ENCODE data around the gene LRRC2.
"Not testable (repeated sequence)": the region's sequence is repeated elsewhere in the genome, so short reads cannot be mapped to it uniquely, and the experiment has no call there.

LRRC2 gene

DNA sequence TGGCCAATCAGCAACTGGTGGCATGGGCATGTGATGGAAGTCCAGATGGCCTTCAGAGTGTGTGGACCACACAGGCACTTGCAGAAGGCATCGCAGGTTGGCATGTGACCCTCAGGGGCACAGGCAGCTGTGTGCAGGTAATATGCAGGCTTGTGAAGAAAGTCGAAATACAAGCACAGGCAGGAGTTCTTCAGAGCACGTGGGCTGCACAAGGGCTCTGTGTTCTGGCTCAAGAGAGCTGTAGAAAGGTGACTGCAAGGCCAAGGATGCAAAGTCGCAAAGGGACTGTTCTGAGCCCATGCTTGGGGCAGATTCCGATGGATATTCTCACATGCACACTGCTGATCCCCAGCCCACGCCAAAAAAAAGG, 8.3 kb downstream of the LRRC2 start:
- CTCF ChIA-PET: interaction anchor here (1.0 to 13.4 kb wide), 21 partner anchors 11 to 147 kb away, joined by 3 to 184 read pairs (median 6); partner anchors contain the start of gene RTP3
- H3K36me3 ChIP-seq (ENCODE audit: control insufficient read depth in 4 of 4, insufficient read depth in 4 of 4, low read length in 3 of 4): no peaks in the 10 kb centered on the region
- no peak overlapping the region for H3K4me3 ChIP-seq (ENCODE audit: control insufficient read depth in 1 of 7, extremely low read depth in 1 of 7, insufficient read depth in 4 of 7, low read depth in 2 of 7, low read length in 6 of 7)
- H3K4me1 ChIP-seq (ENCODE audit: control extremely low read depth in 1 of 4, control insufficient read depth in 4 of 4, insufficient read depth in 4 of 4, low read length in 3 of 4): peaks cover 0 to 8% (median 2%) of the 10 kb centered on the region in 4 experiments
- whole genome bisulfite sequencing (ENCODE audit: insufficient coverage): 95% methylated on average over 4 of the region's 6 CpGs
- peaks cover 0 to 3% (median 2%) of the 10 kb centered on the region in 5 experiments for H3K9me3 ChIP-seq (ENCODE audit: control extremely low read depth in 1 of 5, control insufficient read depth in 4 of 5, insufficient read depth in 2 of 5, low read depth in 1 of 5, low read length in 4 of 5)
- no peak overlapping the region for H3K27ac ChIP-seq (ENCODE audit: insufficient read depth in 1 of 2, low read depth in 1 of 2, low read length in 2 of 2, poor library complexity in 1 of 2, severe bottlenecking in 2 of 2)
- H3K27me3 ChIP-seq (replicated peaks in 2 of 5; ENCODE audit: control insufficient read depth in 4 of 5, insufficient read depth in 5 of 5, low read length in 4 of 5): no peaks in the 10 kb centered on the region
- DNase-seq: no peak
- POLR2A ChIA-PET: interaction anchor here (1.0 to 1.8 kb wide), 4 partner anchors 9 to 69 kb away, joined by 3 to 8 read pairs (median 6); no protein-coding TSS in a partner anchor

DNA sequence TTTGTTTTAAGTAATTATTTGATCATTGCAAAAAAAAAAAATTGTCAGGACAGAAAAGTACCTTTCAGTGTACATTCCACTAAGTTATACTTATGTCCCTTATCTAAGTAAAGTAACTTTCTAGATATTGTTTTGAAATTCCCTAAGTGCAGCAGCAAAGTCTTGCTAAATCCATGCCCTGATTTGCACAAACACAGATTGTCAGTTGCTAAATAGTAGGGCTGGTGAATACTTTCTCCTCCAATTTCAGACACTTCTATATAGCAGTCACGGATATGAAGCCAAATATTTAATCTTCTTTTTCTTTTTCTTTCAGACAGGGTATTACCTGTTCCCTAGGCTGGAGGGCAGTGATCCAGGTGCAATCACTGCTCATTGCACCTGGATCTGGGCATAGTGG, 12.9 kb downstream of the LRRC2 start:
- no peak for DNase-seq
- H3K9me3 ChIP-seq (ENCODE audit: control extremely low read depth in 1 of 5, control insufficient read depth in 4 of 5, insufficient read depth in 2 of 5, low read depth in 1 of 5, low read length in 4 of 5): peaks cover 0 to 2% (median 0%) of the 10 kb centered on the region in 5 experiments
- no peaks in the 10 kb centered on the region for H3K36me3 ChIP-seq (ENCODE audit: control insufficient read depth in 4 of 4, insufficient read depth in 4 of 4, low read length in 3 of 4)
- CTCF ChIA-PET: interaction anchor here (1.4 kb wide), 1 partner anchor 64 kb away, joined by 5 read pairs; no protein-coding TSS in a partner anchor
- H3K27ac ChIP-seq (ENCODE audit: insufficient read depth in 1 of 2, low read depth in 1 of 2, low read length in 2 of 2, poor library complexity in 1 of 2, severe bottlenecking in 2 of 2): no peak overlapping the region
- H3K4me1 ChIP-seq (ENCODE audit: control extremely low read depth in 1 of 4, control insufficient read depth in 4 of 4, insufficient read depth in 4 of 4, low read length in 3 of 4): peaks cover 3 to 14% (median 6%) of the 10 kb centered on the region in 4 experiments
- WGBS (ENCODE audit: insufficient coverage): 0% methylated on average over 1 of the region's 1 CpG
- no peaks in the 10 kb centered on the region for H3K27me3 ChIP-seq (replicated peaks in 2 of 5; ENCODE audit: control insufficient read depth in 4 of 5, insufficient read depth in 5 of 5, low read length in 4 of 5)
- POLR2A ChIA-PET: interaction anchor here (1.0 kb wide), 1 partner anchor 80 kb away, joined by 5 read pairs; no protein-coding TSS in a partner anchor
- no peak overlapping the region for H3K4me3 ChIP-seq (ENCODE audit: control insufficient read depth in 1 of 7, extremely low read depth in 1 of 7, insufficient read depth in 4 of 7, low read depth in 2 of 7, low read length in 6 of 7)

DNA sequence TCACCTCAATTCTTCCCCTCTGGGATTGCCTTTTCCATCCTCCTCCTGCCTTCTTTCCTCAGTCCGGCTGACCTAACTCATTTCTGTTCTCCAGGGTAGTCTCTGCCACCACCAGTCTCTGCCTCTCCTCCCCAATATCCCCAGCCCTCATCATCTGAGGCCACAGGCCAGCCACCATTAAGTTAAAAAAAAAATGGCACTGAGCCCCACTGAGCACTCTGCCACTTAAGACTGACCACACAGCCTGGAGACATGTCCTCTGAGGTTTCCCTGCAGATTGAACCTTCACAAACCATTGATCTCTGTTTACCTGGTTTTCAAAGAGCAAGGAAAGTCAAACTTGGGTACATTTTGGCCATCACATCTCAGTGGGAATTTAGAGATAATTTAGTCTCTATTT, 13.6 kb downstream of the LRRC2 start:
- POLR2A ChIA-PET: interaction anchor here (0.6 kb wide), 1 partner anchor 340 kb away, joined by 3 read pairs; no protein-coding TSS in a partner anchor
- no peak for DNase-seq
- Histone ChIP-seq H3K27ac (ENCODE audit: insufficient read depth in 1 of 2, low read depth in 1 of 2, low read length in 2 of 2, poor library complexity in 1 of 2, severe bottlenecking in 2 of 2) (no peak overlapping the region), H3K36me3 (ENCODE audit: control insufficient read depth in 4 of 4, insufficient read depth in 4 of 4, low read length in 3 of 4) (no peaks in the 10 kb centered on the region), H3K4me1 (ENCODE audit: control extremely low read depth in 1 of 4, control insufficient read depth in 4 of 4, insufficient read depth in 4 of 4, low read length in 3 of 4) (peaks cover 3 to 10% (median 6%) of the 10 kb centered on the region in 4 experiments), H3K4me3 (ENCODE audit: control insufficient read depth in 1 of 7, extremely low read depth in 1 of 7, insufficient read depth in 4 of 7, low read depth in 2 of 7, low read length in 6 of 7) (no peak overlapping the region), H3K9me3 (ENCODE audit: control extremely low read depth in 1 of 5, control insufficient read depth in 4 of 5, insufficient read depth in 2 of 5, low read depth in 1 of 5, low read length in 4 of 5) (peaks cover 0 to 2% (median 0%) of the 10 kb centered on the region in 5 experiments), H3K27me3 (replicated peaks in 2 of 5; ENCODE audit: control insufficient read depth in 4 of 5, insufficient read depth in 5 of 5, low read length in 4 of 5) (no peaks in the 10 kb centered on the region)
- CTCF ChIA-PET: interaction anchor here (0.6 to 1.5 kb wide), 2 partner anchors 60 to 1041 kb away, joined by 4 read pairs; no protein-coding TSS in a partner anchor
- WGBS (ENCODE audit: insufficient coverage): 91% methylated on average over 1 of the region's 1 CpG

DNA sequence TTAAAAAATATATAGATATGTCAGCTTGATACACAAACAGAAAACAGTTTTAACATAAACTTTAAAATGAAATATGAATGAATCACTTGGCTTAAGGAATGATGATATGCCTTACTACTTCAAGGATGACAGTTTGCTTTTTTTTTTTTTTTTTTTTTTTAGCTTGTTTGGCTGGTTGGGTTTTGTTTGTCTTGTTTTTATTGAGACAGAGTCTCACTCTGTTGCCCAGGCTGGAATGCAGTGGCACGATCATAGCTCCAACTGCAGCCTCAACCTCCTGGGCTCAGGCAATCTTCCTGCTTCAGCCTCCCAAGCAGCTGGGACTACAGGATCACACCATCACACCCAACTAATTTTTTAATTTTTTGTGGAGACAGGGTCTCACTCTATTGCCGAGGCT, 14.5 kb downstream of the LRRC2 start:
- Histone ChIP-seq H3K36me3 (ENCODE audit: control insufficient read depth in 4 of 4, insufficient read depth in 4 of 4, low read length in 3 of 4) (no peaks in the 10 kb centered on the region), H3K4me1 (ENCODE audit: control extremely low read depth in 1 of 4, control insufficient read depth in 4 of 4, insufficient read depth in 4 of 4, low read length in 3 of 4) (peaks cover 3 to 10% (median 6%) of the 10 kb centered on the region in 4 experiments), H3K27ac (ENCODE audit: insufficient read depth in 1 of 2, low read depth in 1 of 2, low read length in 2 of 2, poor library complexity in 1 of 2, severe bottlenecking in 2 of 2) (no peak overlapping the region), H3K4me3 (ENCODE audit: control insufficient read depth in 1 of 7, extremely low read depth in 1 of 7, insufficient read depth in 4 of 7, low read depth in 2 of 7, low read length in 6 of 7) (no peak overlapping the region), H3K27me3 (replicated peaks in 2 of 5; ENCODE audit: control insufficient read depth in 4 of 5, insufficient read depth in 5 of 5, low read length in 4 of 5) (no peaks in the 10 kb centered on the region), H3K9me3 (ENCODE audit: control extremely low read depth in 1 of 5, control insufficient read depth in 4 of 5, insufficient read depth in 2 of 5, low read depth in 1 of 5, low read length in 4 of 5) (peaks cover 0 to 2% (median 0%) of the 10 kb centered on the region in 5 experiments)
- CTCF ChIA-PET: interaction anchor here (1.2 to 4.8 kb wide), 6 partner anchors 9 to 63 kb away, joined by 3 to 47 read pairs (median 7); partner anchors contain the start of gene RTP3
- POLR2A ChIA-PET: no interaction called here
- 100% methylated on average over 1 of the region's 2 CpGs for WGBS (ENCODE audit: insufficient coverage)
- no peak for DNase-seq

DNA sequence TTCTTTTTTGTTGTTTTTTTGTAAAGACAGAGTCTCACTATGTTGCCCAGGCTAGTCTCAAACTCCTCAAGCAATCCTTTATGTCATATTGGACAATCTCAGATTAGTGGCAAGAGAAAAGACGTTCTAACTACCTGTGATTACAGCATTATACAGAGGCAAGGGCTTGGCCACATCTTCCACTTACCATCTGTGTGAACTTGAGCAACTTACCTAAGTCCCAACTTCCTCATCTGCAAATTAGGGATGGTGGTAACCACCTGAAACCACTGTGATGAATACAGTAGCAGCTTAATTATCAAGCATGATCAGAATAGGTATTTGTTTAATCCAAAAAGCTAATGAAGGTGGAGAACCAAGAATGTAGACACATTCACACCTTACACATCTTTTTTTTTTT, 16.1 kb downstream of the LRRC2 start:
- H3K27me3 ChIP-seq (replicated peaks in 2 of 5; ENCODE audit: control insufficient read depth in 4 of 5, insufficient read depth in 5 of 5, low read length in 4 of 5): no peaks in the 10 kb centered on the region
- no CpG with 5 or more reads among the region's 1 CpG for WGBS (ENCODE audit: insufficient coverage)
- ChIA-PET POLR2A (interaction anchor here (1.2 to 1.4 kb wide), 2 partner anchors 9 to 11 kb away, joined by 3 to 4 read pairs; no protein-coding TSS in a partner anchor), CTCF (interaction anchor here (0.9 to 4.8 kb wide), 5 partner anchors 9 to 61 kb away, joined by 3 to 47 read pairs (median 14); partner anchors contain the start of gene RTP3)
- peaks cover 3 to 13% (median 7%) of the 10 kb centered on the region in 4 experiments for H3K4me1 ChIP-seq (ENCODE audit: control extremely low read depth in 1 of 4, control insufficient read depth in 4 of 4, insufficient read depth in 4 of 4, low read length in 3 of 4)
- no peak overlapping the region for H3K4me3 ChIP-seq (ENCODE audit: control insufficient read depth in 1 of 7, extremely low read depth in 1 of 7, insufficient read depth in 4 of 7, low read depth in 2 of 7, low read length in 6 of 7)
- H3K9me3 ChIP-seq (ENCODE audit: control extremely low read depth in 1 of 5, control insufficient read depth in 4 of 5, insufficient read depth in 2 of 5, low read depth in 1 of 5, low read length in 4 of 5): peaks cover 0 to 2% (median 0%) of the 10 kb centered on the region in 5 experiments
- H3K27ac ChIP-seq (ENCODE audit: insufficient read depth in 1 of 2, low read depth in 1 of 2, low read length in 2 of 2, poor library complexity in 1 of 2, severe bottlenecking in 2 of 2): no peak overlapping the region
- peak in 2 of 3 donors; percentile 37 to 59 for DNase-seq
- H3K36me3 ChIP-seq (ENCODE audit: control insufficient read depth in 4 of 4, insufficient read depth in 4 of 4, low read length in 3 of 4): no peaks in the 10 kb centered on the region

DNA sequence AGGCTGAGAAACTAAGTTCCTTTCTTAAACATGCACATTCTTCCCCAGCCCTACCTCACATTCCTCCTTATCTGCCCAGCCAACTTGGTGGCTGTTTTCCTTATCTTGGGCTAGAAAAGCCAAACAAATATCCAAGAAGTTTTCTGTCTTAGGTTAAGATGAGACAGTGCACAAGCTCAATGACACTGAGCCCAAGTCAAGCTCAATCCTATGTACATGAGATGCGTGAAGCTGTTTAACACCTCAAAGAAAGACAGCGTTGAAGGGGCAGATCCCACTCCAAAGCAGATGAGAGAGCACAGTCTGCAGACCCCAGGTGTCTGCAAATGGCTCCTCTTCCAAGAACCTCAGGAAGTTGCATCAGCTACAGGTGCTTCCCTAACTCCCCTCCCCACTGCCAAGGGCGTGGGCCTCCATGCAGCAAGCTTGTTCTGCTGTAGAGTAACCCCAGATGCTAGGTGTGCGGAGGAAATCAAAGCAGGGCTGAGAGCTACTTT, 16.6 kb downstream of the LRRC2 start:
- no peaks in the 10 kb centered on the region for H3K36me3 ChIP-seq (ENCODE audit: control insufficient read depth in 4 of 4, insufficient read depth in 4 of 4, low read length in 3 of 4)
- POLR2A ChIA-PET: interaction anchor here (1.2 to 1.4 kb wide), 3 partner anchors 8 to 10 kb away, joined by 3 to 4 read pairs (median 4); no protein-coding TSS in a partner anchor
- H3K27me3 ChIP-seq (replicated peaks in 2 of 5; ENCODE audit: control insufficient read depth in 4 of 5, insufficient read depth in 5 of 5, low read length in 4 of 5): no peaks in the 10 kb centered on the region
- WGBS (ENCODE audit: insufficient coverage): 53% methylated on average over 3 of the region's 4 CpGs
- DNase-seq: peak in 2 of 3 donors; percentile 58 to 77
- peak overlapping the region in 1 of 2 experiments; percentile 43 for H3K27ac ChIP-seq (ENCODE audit: insufficient read depth in 1 of 2, low read depth in 1 of 2, low read length in 2 of 2, poor library complexity in 1 of 2, severe bottlenecking in 2 of 2)
- CTCF ChIA-PET: interaction anchor here (0.9 to 4.8 kb wide), 6 partner anchors 9 to 61 kb away, joined by 3 to 47 read pairs (median 10); partner anchors contain the start of gene RTP3
- peaks cover 3 to 13% (median 7%) of the 10 kb centered on the region in 4 experiments for H3K4me1 ChIP-seq (ENCODE audit: control extremely low read depth in 1 of 4, control insufficient read depth in 4 of 4, insufficient read depth in 4 of 4, low read length in 3 of 4)
- peak overlapping the region in 1 of 7 experiments; percentile 33 for H3K4me3 ChIP-seq (ENCODE audit: control insufficient read depth in 1 of 7, extremely low read depth in 1 of 7, insufficient read depth in 4 of 7, low read depth in 2 of 7, low read length in 6 of 7)
- H3K9me3 ChIP-seq (ENCODE audit: control extremely low read depth in 1 of 5, control insufficient read depth in 4 of 5, insufficient read depth in 2 of 5, low read depth in 1 of 5, low read length in 4 of 5): no peaks in the 10 kb centered on the region

DNA sequence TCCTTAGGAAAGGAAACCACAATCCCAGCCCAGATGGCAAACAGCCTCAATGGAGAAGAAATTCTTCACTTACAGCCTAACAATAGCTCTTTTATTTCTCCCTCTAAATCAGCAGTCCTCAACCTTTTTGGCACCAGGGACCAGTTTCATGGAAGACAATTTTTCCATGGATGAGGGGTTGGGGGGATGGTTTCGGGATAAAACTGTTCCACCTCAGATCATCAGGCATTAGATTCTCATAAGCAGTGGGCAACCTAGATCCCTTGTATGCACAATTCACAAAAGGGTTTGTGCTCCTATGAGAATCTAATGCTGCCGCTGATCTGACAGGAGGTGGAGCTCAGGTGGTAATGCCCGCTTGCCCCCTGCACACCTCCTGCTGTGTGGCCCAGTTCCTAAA, 17.5 kb downstream of the LRRC2 start:
- Histone ChIP-seq H3K4me1 (ENCODE audit: control extremely low read depth in 1 of 4, control insufficient read depth in 4 of 4, insufficient read depth in 4 of 4, low read length in 3 of 4) (peaks cover 3 to 13% (median 7%) of the 10 kb centered on the region in 4 experiments), H3K27ac (ENCODE audit: insufficient read depth in 1 of 2, low read depth in 1 of 2, low read length in 2 of 2, poor library complexity in 1 of 2, severe bottlenecking in 2 of 2) (peak overlapping the region in 1 of 2 experiments; percentile 43)
- 100% methylated on average over 2 of the region's 3 CpGs for WGBS (ENCODE audit: insufficient coverage)
- H3K27me3 ChIP-seq (replicated peaks in 2 of 5; ENCODE audit: control insufficient read depth in 4 of 5, insufficient read depth in 5 of 5, low read length in 4 of 5); DNase-seq; H3K9me3 ChIP-seq (ENCODE audit: control extremely low read depth in 1 of 5, control insufficient read depth in 4 of 5, insufficient read depth in 2 of 5, low read depth in 1 of 5, low read length in 4 of 5); H3K4me3 ChIP-seq (ENCODE audit: control insufficient read depth in 1 of 7, extremely low read depth in 1 of 7, insufficient read depth in 4 of 7, low read depth in 2 of 7, low read length in 6 of 7); H3K36me3 ChIP-seq (ENCODE audit: control insufficient read depth in 4 of 4, insufficient read depth in 4 of 4, low read length in 3 of 4): not testable (repeated sequence)
- POLR2A ChIA-PET: interaction anchor here (1.3 kb wide), 1 partner anchor 9 kb away, joined by 4 read pairs; no protein-coding TSS in a partner anchor
- CTCF ChIA-PET: interaction anchor here (1.2 to 4.8 kb wide), 6 partner anchors 9 to 60 kb away, joined by 4 to 47 read pairs (median 12); partner anchors contain the start of gene RTP3

All from common myeloid progenitor, CD34-positive (primary cell).